K562 (cell line): ENCODE measurements around the gene BRME1. TPM values are rescaled to one million over a fixed set of nuclear protein-coding genes. Genes with fewer than 3 reads are reported as not detected.
A peak's percentile ranks its signal among the peaks of the same experiment; 100 is the strongest.

Experiments used
- CHD2 ChIP-seq: IDR thresholded peaks from 2 replicates; pipeline ENCODE4 v1.6.1; 2011; ENCODE audit warnings: low read depth, low read length
- FIP1L1 ChIP-seq: fragments of 200-400 bp; formaldehyde crosslinking; IDR thresholded peaks from 2 replicates; pipeline ENCODE4 v1.6.1; 2018; ENCODE audit warnings: mild to moderate bottlenecking, low read depth, low read length; ENCODE audit not compliant: poor library complexity, severe bottlenecking
- GABPB1 ChIP-seq: sonication (generic); formaldehyde crosslinking; IDR thresholded peaks from 2 replicates; pipeline ENCODE4 v1.8.0; 2022; ENCODE audit warnings: mild to moderate bottlenecking, missing genetic modification reagents
- HMGN3 ChIP-seq: IDR thresholded peaks from 2 replicates; pipeline ENCODE4 v1.6.1; 2011; ENCODE audit warnings: borderline replicate concordance, low read depth, mild to moderate bottlenecking, mixed read lengths, low read length; ENCODE audit not compliant: insufficient read length; ENCODE audit errors: extremely low read depth
- HNRNPH1 ChIP-seq: fragments of 200-400 bp; formaldehyde crosslinking; optimal IDR thresholded peaks from 2 replicates; pipeline ENCODE3; 2017; ENCODE audit warnings: low read depth, mild to moderate bottlenecking, low read length, moderate library complexity
- IFI16 ChIP-seq: fragments of 250-450 bp; sonication (Bioruptor Pico); IDR thresholded peaks from 2 replicates; pipeline ENCODE4 v2.1.2; 2022; ENCODE audit warnings: mild to moderate bottlenecking, inconsistent platforms
- IRF2 ChIP-seq: sonication (generic); formaldehyde crosslinking; IDR thresholded peaks from 2 replicates; pipeline ENCODE4 v1.8.1; 2022; ENCODE audit warnings: mild to moderate bottlenecking, missing genetic modification reagents
- MYC ChIP-seq, 2 experiments: fragments of 250-450 bp in 1 of 2; sonication (Bioruptor Pico) in 1 of 2; IDR thresholded peaks; 2 replicates each; pipeline versions ENCODE4 v1.5.1 to v1.6.1; 2012 to 2021; ENCODE audit warnings: low read depth in 2 of 2, borderline replicate concordance in 1 of 2, improper control_type of control experiment in 1 of 2, low read length in 1 of 2, mild to moderate bottlenecking in 1 of 2, moderate library complexity in 1 of 2
- PHF20 ChIP-seq: fragments of 450-650 bp; IDR thresholded peaks from 2 replicates; pipeline ENCODE4 v1.6.1; 2018; ENCODE audit not compliant: partially characterized antibody
- POLR2AphosphoS5 ChIP-seq: IDR thresholded peaks from 2 replicates; pipeline ENCODE4 v1.6.1; 2011; ENCODE audit warnings: mild to moderate bottlenecking, low read depth, low read length, moderate library complexity; ENCODE audit not compliant: control insufficient read depth, insufficient read depth
- TEAD4 ChIP-seq, 2 experiments: sonication (generic) in 1 of 2; formaldehyde crosslinking in 1 of 2; IDR thresholded peaks; 2 replicates each; pipeline versions ENCODE4 v1.6.1 to v1.8.0; 2012 to 2022; ENCODE audit warnings: borderline replicate concordance in 1 of 2, inconsistent platforms in 1 of 2, low read length in 1 of 2, mild to moderate bottlenecking in 1 of 2, missing genetic modification reagents in 1 of 2
- ZNF764 ChIP-seq: fragments of 250-450 bp; sonication (Bioruptor Pico); IDR thresholded peaks from 2 replicates; pipeline ENCODE4 v1.4.0; 2020; ENCODE audit warnings: low read depth, mild to moderate bottlenecking, moderate library complexity
- polyA plus RNA-seq, 8 experiments: library from polyadenylated mRNA; depleted of rRNA in 4 of 8; stranded (reverse) in 5 of 8; unstranded in 3 of 8; fragments of >200 nt; fragmentation: Nextera tagmentation in 2 of 8; fragmentation: Illumina TruSeq in 1 of 8; extraction: Ambion mirVana in 2 of 8; extraction: Trizol in 1 of 8; gene quantifications; 2 replicates each; pipeline versions ENCODE4 v1.2.1 to v1.2.3, GENCODE V29; 2011 to 2014; ENCODE audit warnings: inconsistent platforms in 1 of 8, missing spikeins in 1 of 8
- total RNA-seq, 7 experiments: library from RNA; depleted of rRNA in 6 of 7; stranded (reverse); fragments of >200 nt in 6 of 7; fragmentation: Illumina TruSeq in 2 of 7; extraction: Trizol in 2 of 7; gene quantifications; 2 replicates each; pipeline versions ENCODE4 v1.2.1 to v1.2.3, GENCODE V29; 2011 to 2021; ENCODE audit warnings: low replicate concordance in 1 of 7
- TF ChIP-seq, protein P1 (sequence below): fragments of 450-650 bp; IDR thresholded peaks from 2 replicates; pipeline ENCODE4 v1.6.1; 2018; ENCODE audit warnings: mild to moderate bottlenecking, low read depth; ENCODE audit not compliant: partially characterized antibody
- TF ChIP-seq, protein P2 (sequence below): sonication (generic); formaldehyde crosslinking; IDR thresholded peaks from 2 replicates; pipeline ENCODE4 v1.8.1; 2023; ENCODE audit warnings: mild to moderate bottlenecking, missing genetic modification reagents
- TF ChIP-seq, protein P3 (sequence below): sonication (generic); formaldehyde crosslinking; IDR thresholded peaks from 2 replicates; pipeline ENCODE4 v1.8.1; 2022; ENCODE audit warnings: missing genetic modification reagents

The BRME1 gene
- total and polyA plus RNA-seq, 9 of the 15 experiments (the other 6 are each of a cell fraction or from before 2014, with no cell fraction given) = 0.75 to 6.1 (median 3.6) TPM

DNA sequence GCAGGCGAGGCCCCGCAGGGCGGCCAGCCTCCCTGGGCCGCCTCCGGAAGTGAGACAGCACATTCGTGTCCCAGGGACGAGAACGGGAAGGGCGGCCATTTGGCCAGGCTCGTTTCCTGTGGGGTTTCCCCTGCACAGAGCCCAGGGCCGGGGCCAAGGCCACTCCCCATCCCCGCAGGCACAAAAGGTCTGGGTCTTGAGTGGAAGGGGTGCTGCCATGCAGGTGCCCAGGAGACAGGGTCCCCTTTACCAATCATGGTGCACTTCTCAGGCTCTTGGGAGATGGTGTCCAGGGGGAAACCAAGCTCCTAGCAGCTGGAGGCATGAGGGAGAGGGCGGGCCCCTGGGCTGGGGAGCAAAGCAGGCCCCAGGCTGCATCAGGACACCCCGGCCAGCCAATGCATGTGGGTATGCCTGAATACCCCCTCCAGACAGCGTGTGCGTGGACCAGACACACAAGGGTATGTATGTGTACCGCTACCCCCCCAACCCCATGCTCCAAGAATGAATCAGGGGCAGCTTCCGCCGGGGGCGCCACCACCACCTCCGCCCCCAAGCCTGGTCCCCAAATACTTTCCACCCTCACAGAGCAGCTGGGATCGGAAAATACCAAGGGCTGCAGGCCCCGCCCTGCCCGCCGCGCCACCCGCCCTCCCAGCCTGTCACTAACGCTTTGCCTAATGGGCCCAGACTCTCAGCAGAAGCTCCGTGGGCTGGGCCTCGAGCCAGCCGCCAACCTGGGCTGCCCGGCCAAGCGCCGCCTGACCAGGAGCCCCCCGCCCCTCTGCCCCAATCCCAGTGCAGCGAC is 66.6 kb downstream of the BRME1 start (continued):
- TF ChIP-seq, protein P1, sequence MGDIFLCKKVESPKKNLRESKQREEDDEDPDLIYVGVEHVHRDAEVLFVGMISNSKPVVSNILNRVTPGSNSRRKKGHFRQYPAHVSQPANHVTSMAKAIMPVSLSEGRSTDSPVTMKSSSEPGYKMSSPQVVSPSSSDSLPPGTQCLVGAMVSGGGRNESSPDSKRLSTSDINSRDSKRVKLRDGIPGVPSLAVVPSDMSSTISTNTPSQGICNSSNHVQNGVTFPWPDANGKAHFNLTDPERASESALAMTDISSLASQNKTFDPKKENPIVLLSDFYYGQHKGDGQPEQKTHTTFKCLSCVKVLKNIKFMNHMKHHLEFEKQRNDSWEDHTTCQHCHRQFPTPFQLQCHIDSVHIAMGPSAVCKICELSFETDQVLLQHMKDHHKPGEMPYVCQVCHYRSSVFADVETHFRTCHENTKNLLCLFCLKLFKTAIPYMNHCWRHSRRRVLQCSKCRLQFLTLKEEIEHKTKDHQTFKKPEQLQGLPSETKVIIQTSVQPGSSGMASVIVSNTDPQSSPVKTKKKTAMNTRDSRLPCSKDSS = no peak
- no peak for TF ChIP-seq IFI16 (CRISPR knock-in tag)
- no peak for TF ChIP-seq HNRNPH1
- no peak for TF ChIP-seq ZNF764
- TF ChIP-seq TEAD4 (IDR thresholded peaks at IDR 0.05; ENCODE audit: low read length) = no peak; the same call in 1 of the 2 replicates
- no peak for TF ChIP-seq TEAD4 (CRISPR knock-in tag; IDR thresholded peaks at IDR 0.05; ENCODE audit: borderline replicate concordance)
- peak; percentile 83 for TF ChIP-seq GABPB1 (CRISPR knock-in tag)
- peak; percentile 75; the same call in 1 of the 2 replicates for TF ChIP-seq IRF2 (CRISPR knock-in tag)
- TF ChIP-seq HMGN3 = peak; percentile 74
- TF ChIP-seq CHD2 = 0 out of 2 replicates have a peak, but pooled peaks have one; percentile 22
- TF ChIP-seq, protein P2, sequence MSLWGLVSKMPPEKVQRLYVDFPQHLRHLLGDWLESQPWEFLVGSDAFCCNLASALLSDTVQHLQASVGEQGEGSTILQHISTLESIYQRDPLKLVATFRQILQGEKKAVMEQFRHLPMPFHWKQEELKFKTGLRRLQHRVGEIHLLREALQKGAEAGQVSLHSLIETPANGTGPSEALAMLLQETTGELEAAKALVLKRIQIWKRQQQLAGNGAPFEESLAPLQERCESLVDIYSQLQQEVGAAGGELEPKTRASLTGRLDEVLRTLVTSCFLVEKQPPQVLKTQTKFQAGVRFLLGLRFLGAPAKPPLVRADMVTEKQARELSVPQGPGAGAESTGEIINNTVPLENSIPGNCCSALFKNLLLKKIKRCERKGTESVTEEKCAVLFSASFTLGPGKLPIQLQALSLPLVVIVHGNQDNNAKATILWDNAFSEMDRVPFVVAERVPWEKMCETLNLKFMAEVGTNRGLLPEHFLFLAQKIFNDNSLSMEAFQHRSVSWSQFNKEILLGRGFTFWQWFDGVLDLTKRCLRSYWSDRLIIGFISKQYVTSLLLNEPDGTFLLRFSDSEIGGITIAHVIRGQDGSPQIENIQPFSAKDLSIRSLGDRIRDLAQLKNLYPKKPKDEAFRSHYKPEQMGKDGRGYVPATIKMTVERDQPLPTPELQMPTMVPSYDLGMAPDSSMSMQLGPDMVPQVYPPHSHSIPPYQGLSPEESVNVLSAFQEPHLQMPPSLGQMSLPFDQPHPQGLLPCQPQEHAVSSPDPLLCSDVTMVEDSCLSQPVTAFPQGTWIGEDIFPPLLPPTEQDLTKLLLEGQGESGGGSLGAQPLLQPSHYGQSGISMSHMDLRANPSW = peak; percentile 46; the same call in 1 of the 2 replicates
- TF ChIP-seq MYC (IDR thresholded peaks at IDR 0.05; ENCODE audit: low read depth, low read length) = peak; percentile 69
- TF ChIP-seq MYC (CRISPR knock-in tag; IDR thresholded peaks at IDR 0.05; ENCODE audit: borderline replicate concordance, low read depth) = no peak
- peak; percentile 68 for TF ChIP-seq FIP1L1
- TF ChIP-seq, protein P3, sequence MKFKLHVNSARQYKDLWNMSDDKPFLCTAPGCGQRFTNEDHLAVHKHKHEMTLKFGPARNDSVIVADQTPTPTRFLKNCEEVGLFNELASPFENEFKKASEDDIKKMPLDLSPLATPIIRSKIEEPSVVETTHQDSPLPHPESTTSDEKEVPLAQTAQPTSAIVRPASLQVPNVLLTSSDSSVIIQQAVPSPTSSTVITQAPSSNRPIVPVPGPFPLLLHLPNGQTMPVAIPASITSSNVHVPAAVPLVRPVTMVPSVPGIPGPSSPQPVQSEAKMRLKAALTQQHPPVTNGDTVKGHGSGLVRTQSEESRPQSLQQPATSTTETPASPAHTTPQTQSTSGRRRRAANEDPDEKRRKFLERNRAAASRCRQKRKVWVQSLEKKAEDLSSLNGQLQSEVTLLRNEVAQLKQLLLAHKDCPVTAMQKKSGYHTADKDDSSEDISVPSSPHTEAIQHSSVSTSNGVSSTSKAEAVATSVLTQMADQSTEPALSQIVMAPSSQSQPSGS (CRISPR knock-in tag) = 0 out of 2 replicates have a peak, but pooled peaks have one; percentile 42
- TF ChIP-seq PHF20 = no peak
- TF ChIP-seq POLR2AphosphoS5 = peak; percentile 91
